ENCODE measurements around the gene NOCT. TPM values are rescaled to one million over a fixed set of nuclear protein-coding genes. Genes with fewer than 3 reads are reported as not detected.
A peak's percentile ranks its signal among the peaks of the same experiment; 100 is the strongest.

Gene NOCT
- total RNA-seq, 6 experiments from 2014 or later, result 16.7 to 23.5 (median 18.3) TPM

- peaks cover 16% of the 10 kb centered on the region for H3K36me3 Mint-ChIP-seq (ENCODE audit: low read depth)
- peaks cover 4% of the 10 kb centered on the region; the same call in 1 of the 2 replicates for H3K9me3 Mint-ChIP-seq
- H3K4me3 Mint-ChIP-seq, result peak overlapping the region; percentile 83
- DNase-seq, result peak; percentile 88
- H3K4me1 Mint-ChIP-seq (ENCODE audit: low read depth), result peaks cover 38% of the 10 kb centered on the region
- peak overlapping the region; percentile 98 for H3K27ac Mint-ChIP-seq
- TF ChIP-seq CTCF (IDR thresholded peaks at IDR 0.05), result no peak
- peaks cover 5% of the 10 kb centered on the region for H3K27me3 Mint-ChIP-seq (ENCODE audit: insufficient read depth)
Measured at GRCh38 chr4:139014371-139015268, 961 bp upstream of the NOCT start.

GRCh38 chr4:139015948-139016471, 429 bp downstream of the NOCT start:
- H3K4me1 Mint-ChIP-seq (ENCODE audit: low read depth), result peaks cover 49% of the 10 kb centered on the region
- peaks cover 4% of the 10 kb centered on the region; the same call in 1 of the 2 replicates for H3K9me3 Mint-ChIP-seq
- peaks cover 22% of the 10 kb centered on the region for H3K36me3 Mint-ChIP-seq (ENCODE audit: low read depth)
- DNase-seq, result peak; percentile 10
- no peak for TF ChIP-seq CTCF (IDR thresholded peaks at IDR 0.05)
- H3K27ac Mint-ChIP-seq, result peak overlapping the region; percentile 98
- peaks cover 5% of the 10 kb centered on the region for H3K27me3 Mint-ChIP-seq (ENCODE audit: insufficient read depth)
- H3K4me3 Mint-ChIP-seq, result peak overlapping the region; percentile 96

GRCh38 chr4:139017861-139018260, 2.3 kb downstream of the NOCT start:
- Mint-ChIP-seq H3K27me3 (ENCODE audit: insufficient read depth) (peaks cover 5% of the 10 kb centered on the region; the same call in 1 of the 2 replicates), H3K4me3 (peak overlapping the region; percentile 82), H3K9me3 (peaks cover 4% of the 10 kb centered on the region; the same call in 1 of the 2 replicates), H3K4me1 (ENCODE audit: low read depth) (peaks cover 56% of the 10 kb centered on the region), H3K36me3 (ENCODE audit: low read depth) (peaks cover 22% of the 10 kb centered on the region), H3K27ac (peak overlapping the region; percentile 69)
- no peak for DNase-seq
- no peak for TF ChIP-seq CTCF (IDR thresholded peaks at IDR 0.05)

- DNase-seq, result peak; percentile 26
- peak overlapping the region; percentile 69 for H3K27ac Mint-ChIP-seq
- TF ChIP-seq CTCF (IDR thresholded peaks at IDR 0.05), result no peak
- peaks cover 22% of the 10 kb centered on the region for H3K36me3 Mint-ChIP-seq (ENCODE audit: low read depth)
- H3K27me3 Mint-ChIP-seq (ENCODE audit: insufficient read depth), result peaks cover 5% of the 10 kb centered on the region; the same call in 1 of the 2 replicates
- peaks cover 4% of the 10 kb centered on the region; the same call in 1 of the 2 replicates for H3K9me3 Mint-ChIP-seq
- peaks cover 60% of the 10 kb centered on the region for H3K4me1 Mint-ChIP-seq (ENCODE audit: low read depth)
- peak overlapping the region; percentile 82 for H3K4me3 Mint-ChIP-seq
Measured at GRCh38 chr4:139018501-139018900, 2.9 kb downstream of the NOCT start.

- H3K4me3 Mint-ChIP-seq, result peak overlapping the region; percentile 82
- DNase-seq, result peak; percentile 22
- H3K4me1 Mint-ChIP-seq (ENCODE audit: low read depth), result peaks cover 59% of the 10 kb centered on the region
- peaks cover 4% of the 10 kb centered on the region; the same call in 1 of the 2 replicates for H3K9me3 Mint-ChIP-seq
- peaks cover 22% of the 10 kb centered on the region for H3K36me3 Mint-ChIP-seq (ENCODE audit: low read depth)
- peak overlapping the region; percentile 69 for H3K27ac Mint-ChIP-seq
- peak; percentile 28; the same call in 1 of the 2 replicates for TF ChIP-seq CTCF (IDR thresholded peaks at IDR 0.05)
- H3K27me3 Mint-ChIP-seq (ENCODE audit: insufficient read depth), result peaks cover 5% of the 10 kb centered on the region; the same call in 1 of the 2 replicates
Measured at GRCh38 chr4:139018971-139019758, 3.6 kb downstream of the NOCT start.
